Hepatocyte (in vitro differentiated cells): ENCODE data around the gene FLOT1. TPM values are rescaled to one million over a fixed set of nuclear protein-coding genes. Genes with fewer than 3 reads are reported as not detected.
A peak's percentile ranks its signal among the peaks of the same experiment; 100 is the strongest.
"Not testable (repeated sequence)": the region's sequence is repeated elsewhere in the genome, so short reads cannot be mapped to it uniquely, and the experiment has no call there.

ENCODE experiments used
- DNase-seq: peaks from one replicate; pipeline ENCODE4 v3.0.0-alpha.2; 2016; ENCODE audit warnings: low spot score
- H2AFZ ChIP-seq: fragments of 200-600 bp; sonication (generic); 2 replicates; pipeline ENCODE4 v1.6.0; 2016; ENCODE audit warnings: antibody characterized with exemption, mild to moderate bottlenecking
- H3K27ac ChIP-seq: fragments of 200-600 bp; sonication (generic); 2 replicates; pipeline ENCODE4 v1.5.1; 2016; ENCODE audit warnings: mild to moderate bottlenecking
- H3K27me3 ChIP-seq: fragments of 200-600 bp; sonication (generic); 2 replicates; pipeline ENCODE4 v1.6.1; 2016
- H3K36me3 ChIP-seq: fragments of 200-600 bp; sonication (generic); replicated peaks from 2 replicates; pipeline ENCODE4 v1.5.1; 2016; ENCODE audit warnings: low read depth; ENCODE audit not compliant: insufficient read depth
- H3K4me1 ChIP-seq: fragments of 200-600 bp; sonication (generic); 2 replicates; pipeline ENCODE4 v1.5.1; 2016; ENCODE audit warnings: mild to moderate bottlenecking, moderate library complexity; ENCODE audit not compliant: insufficient read depth
- H3K4me2 ChIP-seq: fragments of 200-600 bp; sonication (generic); 2 replicates; pipeline ENCODE4 v1.6.0; 2016
- H3K4me3 ChIP-seq: fragments of 200-600 bp; sonication (generic); 2 replicates; pipeline ENCODE4 v1.5.1; 2016; ENCODE audit warnings: mild to moderate bottlenecking
- H3K79me2 ChIP-seq: fragments of 200-600 bp; sonication (generic); 2 replicates; pipeline ENCODE4 v1.6.0; 2017; ENCODE audit warnings: mild to moderate bottlenecking
- H3K9me2 ChIP-seq: fragments of 200-600 bp; sonication (generic); replicated peaks from 2 replicates; pipeline ENCODE4 v1.6.0; 2017; ENCODE audit warnings: mild to moderate bottlenecking; ENCODE audit not compliant: insufficient read depth
- H3K9me3 ChIP-seq: fragments of 200-600 bp; sonication (generic); 2 replicates; pipeline ENCODE4 v1.5.1; 2016; ENCODE audit warnings: low read depth, mild to moderate bottlenecking
- H4K20me1 ChIP-seq: fragments of 200-600 bp; sonication (generic); 2 replicates; pipeline ENCODE4 v1.6.0; 2016; ENCODE audit warnings: mild to moderate bottlenecking; ENCODE audit not compliant: insufficient read depth, poor library complexity, severe bottlenecking
- CTCF ChIP-seq: fragments of 200-600 bp; sonication (generic); IDR thresholded peaks from 2 replicates; pipeline ENCODE4 v1.5.1; 2016; ENCODE audit warnings: antibody characterized with exemption, mild to moderate bottlenecking; ENCODE audit not compliant: poor library complexity
- EZH2 ChIP-seq: fragments of 200-600 bp; sonication (generic); IDR thresholded peaks from 2 replicates; pipeline ENCODE4 v1.6.1; 2016; ENCODE audit warnings: antibody characterized with exemption, mild to moderate bottlenecking, borderline replicate concordance
- EZH2phosphoT487 ChIP-seq: fragments of 200-600 bp; sonication (generic); IDR thresholded peaks from one replicate; pipeline ENCODE4 v1.6.1; 2018; ENCODE audit warnings: antibody characterized with exemption, mild to moderate bottlenecking, low read depth, moderate library complexity; ENCODE audit not compliant: unreplicated experiment, severe bottlenecking
- WGBS: methylation state at CpG from one replicate; pipeline ENCODE4 v1.1.6; 2016; ENCODE audit warnings: low lambda C conversion rate; ENCODE audit errors: missing lambda C conversion rate; 5-methylcytosine and 5-hydroxymethylcytosine counted together
- polyA plus RNA-seq: library from polyadenylated mRNA; unstranded; fragments of >200 nt; fragmentation: Nextera tagmentation; extraction: Ambion mirVana; gene quantifications from 2 replicates; pipeline ENCODE4 v1.2.1, GENCODE V29; 2016
- total RNA-seq: library from RNA; depleted of rRNA; stranded (reverse); fragments of >200 nt; gene quantifications from 2 replicates; pipeline ENCODE4 v1.2.3, GENCODE V29; 2014

Gene FLOT1
- total and polyA plus RNA-seq, 2 experiments from 2014 or later: 93.5 to 144 TPM

GRCh38 chr6:30719791-30720737 is 22.4 kb downstream of the FLOT1 start, which contains the start of gene TUBB:
TUBB (plus strand) TSS chr6:30720352; CDS start chr6:30720507, 155 bp downstream.
- no peak for TF ChIP-seq EZH2
- TF ChIP-seq CTCF: peak; percentile 7
- Histone ChIP-seq H3K79me2 (peaks cover 60% of the 10 kb centered on the region), H4K20me1 (peaks cover 35% of the 10 kb centered on the region), H3K9me3 (no peaks in the 10 kb centered on the region), H3K4me1 (peaks cover 13% of the 10 kb centered on the region), H3K9me2 (no peaks in the 10 kb centered on the region), H3K4me3 (peak within 1 kb of the TSS; percentile 81), H3K36me3 (no peaks in the 10 kb centered on the region), H3K27me3 (no peaks in the 10 kb centered on the region), H3K27ac (peak within 1 kb of the TSS; percentile 99), H2AFZ (peak within 1 kb of the TSS; percentile 43), H3K4me2 (peak within 1 kb of the TSS; percentile 75)
- peak; percentile 99 for DNase-seq
- 2% methylated on average over 33 of the region's 38 CpGs for WGBS

- Histone ChIP-seq H3K9me2 (no peaks in the 10 kb centered on the region), H3K79me2 (peaks cover 53% of the 10 kb centered on the region), H3K27ac (peak overlapping the region; percentile 91), H3K9me3 (no peaks in the 10 kb centered on the region), H2AFZ (peak overlapping the region; percentile 43), H3K27me3 (no peaks in the 10 kb centered on the region), H3K4me3 (peak overlapping the region; percentile 18), H3K36me3 (no peaks in the 10 kb centered on the region), H3K4me2 (peak overlapping the region; percentile 75), H3K4me1 (peaks cover 13% of the 10 kb centered on the region), H4K20me1 (peaks cover 28% of the 10 kb centered on the region)
- DNase-seq: no peak
- WGBS: 10% methylated on average over 8 of the region's 8 CpGs
- no peak for TF ChIP-seq EZH2phosphoT487
- no peak for TF ChIP-seq CTCF
- no peak for TF ChIP-seq EZH2
Observed at GRCh38 chr6:30719356-30719755, 23.1 kb downstream of the FLOT1 start.

GRCh38 chr6:30717845-30718720 is 24.4 kb downstream of the FLOT1 start:
- peaks cover 16% of the 10 kb centered on the region for H4K20me1 ChIP-seq
- H3K36me3 ChIP-seq, H3K9me2 ChIP-seq, H3K9me3 ChIP-seq, DNase-seq, H3K27me3 ChIP-seq: not testable (repeated sequence)
- 86% methylated on average over 37 of the region's 37 CpGs for WGBS
- H3K27ac ChIP-seq: peak overlapping the region; percentile 91
- peak overlapping the region; percentile 31 for H2AFZ ChIP-seq
- H3K4me1 ChIP-seq: peaks cover 13% of the 10 kb centered on the region
- peak overlapping the region; percentile 25 for H3K4me3 ChIP-seq
- peaks cover 40% of the 10 kb centered on the region for H3K79me2 ChIP-seq
- peak overlapping the region; percentile 75 for H3K4me2 ChIP-seq
